ENCODE data around the gene NDUFS3.
"Not testable (repeated sequence)": the region's sequence is repeated elsewhere in the genome, so short reads cannot be mapped to it uniquely, and the experiment has no call there.

The NDUFS3 gene

DNA sequence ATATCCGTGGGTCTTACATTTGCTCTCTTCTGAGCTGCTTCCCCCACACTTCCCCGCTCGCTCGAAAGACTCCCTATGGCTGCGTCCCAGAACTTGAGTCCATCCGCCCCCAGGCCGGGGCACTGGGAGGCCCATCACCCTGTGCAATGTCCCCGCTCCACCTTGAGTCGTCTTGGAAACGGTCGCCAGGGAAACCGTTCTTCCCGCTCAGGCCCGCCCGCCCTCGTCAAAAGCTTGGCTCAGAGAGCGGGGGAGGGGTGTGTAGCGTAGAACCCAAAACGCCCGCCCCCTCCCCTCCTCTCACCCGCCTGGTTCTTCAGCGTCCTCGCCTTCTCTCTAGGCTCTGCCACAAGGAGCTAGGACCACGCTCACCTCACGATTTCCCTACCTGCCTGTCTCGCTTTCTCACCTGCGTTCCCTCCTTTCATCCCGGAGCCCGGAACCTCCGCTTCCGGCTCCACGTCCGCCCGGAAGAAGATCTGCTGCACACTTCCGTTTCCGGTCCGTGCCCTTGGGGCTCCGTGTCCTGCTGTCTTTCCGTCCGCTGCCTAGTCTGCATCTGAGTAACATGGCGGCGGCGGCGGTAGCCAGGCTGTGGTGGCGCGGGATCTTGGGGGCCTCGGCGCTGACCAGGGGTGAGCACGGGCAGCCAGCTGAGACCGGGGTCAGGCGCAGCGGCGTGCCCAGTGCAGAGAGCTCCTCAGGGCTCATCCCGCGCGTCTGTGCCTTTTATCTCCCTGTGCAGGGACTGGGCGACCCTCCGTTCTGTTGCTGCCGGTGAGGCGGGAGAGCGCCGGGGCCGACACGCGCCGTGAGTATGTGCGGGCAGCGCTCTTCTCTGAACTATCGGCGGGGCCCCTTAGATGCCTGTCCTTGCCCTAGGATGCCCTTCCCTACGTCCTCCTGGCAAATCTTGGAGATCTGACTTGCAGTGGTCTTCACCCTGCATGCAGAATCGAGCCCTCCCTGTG is at the start of gene NDUFS3, which contains the start of gene KBTBD4:
NDUFS3 (plus strand) TSS at position 551 of the 971 bp plus-strand sequence; CDS start at position 569, 18 bp downstream.
KBTBD4 (minus strand) TSS at position 447 of the 971 bp plus-strand sequence; CDS start at position 428, 19 bp downstream.
- DNase-seq: peak; percentile 81

DNA sequence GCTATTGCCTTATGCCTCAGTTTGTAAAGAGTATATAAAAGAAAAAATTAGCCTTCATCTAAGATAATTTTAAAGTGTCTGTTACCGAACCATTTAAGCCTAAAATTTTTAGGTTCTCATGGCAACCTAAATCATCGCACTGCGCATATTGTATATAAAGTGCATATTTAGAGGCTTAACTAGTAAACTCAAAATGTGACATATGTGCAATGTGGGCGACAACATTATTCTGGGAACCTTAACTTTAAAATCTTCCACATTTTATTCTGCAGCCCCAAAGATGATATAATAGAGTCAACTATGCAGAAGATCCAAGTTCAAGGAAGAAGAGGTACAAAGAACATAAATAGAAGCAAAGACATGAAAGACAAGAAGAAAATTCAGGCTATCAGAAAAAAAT is 48.9 kb upstream of the NDUFS3 start:
- DNase-seq: no peak

DNA sequence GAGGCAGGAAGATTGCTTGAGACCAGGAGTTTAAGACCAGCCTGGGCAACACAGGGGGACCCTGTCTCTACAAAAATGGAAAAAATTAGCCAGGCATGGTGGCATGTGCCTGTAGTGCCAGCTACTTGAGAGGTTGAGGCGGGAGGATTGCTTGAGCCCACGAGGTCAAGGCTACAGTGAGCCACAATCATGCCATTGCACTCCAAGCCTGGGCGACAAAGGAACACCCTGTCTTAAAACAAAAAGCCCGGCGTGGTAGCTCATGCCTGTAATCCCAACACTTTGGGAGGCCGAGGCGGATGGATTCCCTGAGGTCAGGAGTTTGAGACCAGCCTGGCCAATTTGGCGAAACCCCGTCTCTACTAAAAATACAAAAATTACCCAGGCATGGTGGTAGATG is 48.2 kb upstream of the NDUFS3 start:
- DNase-seq: not testable (repeated sequence)

DNA sequence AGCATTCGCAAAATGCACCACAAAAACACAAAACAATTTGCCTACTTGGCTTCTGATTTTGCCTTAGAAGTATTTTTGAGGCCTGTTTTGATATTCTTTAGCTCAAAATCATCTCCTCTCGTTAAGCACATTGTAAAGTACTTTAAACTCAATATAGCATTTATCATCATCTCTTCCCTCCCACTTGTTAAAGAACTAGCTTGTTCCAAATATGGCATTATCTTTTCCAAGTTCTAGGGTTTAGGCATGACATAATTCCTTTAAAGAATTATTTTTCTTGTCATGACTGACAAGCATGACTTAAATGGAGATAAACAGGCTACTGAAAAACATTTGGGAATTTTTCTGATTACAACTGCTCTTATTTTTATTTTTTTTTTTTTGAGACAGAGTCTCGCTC is 47.2 kb upstream of the NDUFS3 start:
- DNase-seq: no peak

DNA sequence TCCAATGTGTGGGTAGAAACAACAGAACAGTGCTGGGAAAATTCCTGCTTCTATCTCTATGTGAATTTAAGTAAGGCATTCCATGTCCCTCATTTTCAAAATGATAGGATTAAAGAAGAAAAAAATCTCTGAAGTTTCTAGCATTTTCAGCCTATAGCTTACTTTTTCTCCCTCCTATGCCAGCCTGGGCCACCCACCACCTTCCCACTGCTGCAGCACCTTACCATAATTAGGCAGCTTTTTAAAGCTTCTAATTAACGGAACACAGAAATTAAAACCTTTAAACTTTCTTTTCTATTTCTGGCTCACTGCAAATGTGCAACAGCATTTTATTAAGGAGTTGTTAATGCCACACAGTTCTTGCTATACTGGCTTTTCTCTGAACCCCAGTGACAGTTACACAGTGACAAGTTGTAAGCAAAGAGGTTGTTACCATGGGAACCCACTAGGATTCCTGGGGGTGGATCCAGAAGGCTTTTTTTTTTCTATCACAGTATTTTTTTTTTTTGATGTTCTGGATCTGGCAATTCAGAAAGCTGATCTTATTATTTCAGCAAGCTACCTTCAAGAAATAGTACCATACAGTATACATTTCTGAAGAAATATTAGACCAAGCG is 46.2 kb upstream of the NDUFS3 start:
- no peak for DNase-seq

DNA sequence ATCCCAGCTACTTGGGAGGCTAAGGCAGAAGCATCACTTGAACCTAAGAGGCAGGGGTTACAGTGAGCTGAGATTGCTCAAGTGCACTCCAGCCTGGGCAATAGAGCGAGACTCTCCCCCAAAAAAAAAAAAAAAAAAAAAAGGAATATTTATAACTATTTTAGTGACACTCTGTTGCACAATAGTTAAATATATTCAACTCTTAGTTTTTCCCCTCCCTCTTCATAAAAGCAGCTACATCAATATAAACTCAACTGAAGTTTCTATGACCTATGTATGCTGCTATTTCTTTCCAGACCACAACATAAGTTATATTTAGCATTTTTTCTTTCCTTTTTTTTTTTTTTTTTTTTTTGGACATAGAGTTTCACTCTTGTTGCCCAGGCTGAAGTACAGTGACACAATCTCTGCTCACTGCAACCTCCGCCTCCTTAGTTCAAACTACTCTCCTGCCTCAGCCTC is 45.2 kb upstream of the NDUFS3 start:
- DNase-seq: no peak

DNA sequence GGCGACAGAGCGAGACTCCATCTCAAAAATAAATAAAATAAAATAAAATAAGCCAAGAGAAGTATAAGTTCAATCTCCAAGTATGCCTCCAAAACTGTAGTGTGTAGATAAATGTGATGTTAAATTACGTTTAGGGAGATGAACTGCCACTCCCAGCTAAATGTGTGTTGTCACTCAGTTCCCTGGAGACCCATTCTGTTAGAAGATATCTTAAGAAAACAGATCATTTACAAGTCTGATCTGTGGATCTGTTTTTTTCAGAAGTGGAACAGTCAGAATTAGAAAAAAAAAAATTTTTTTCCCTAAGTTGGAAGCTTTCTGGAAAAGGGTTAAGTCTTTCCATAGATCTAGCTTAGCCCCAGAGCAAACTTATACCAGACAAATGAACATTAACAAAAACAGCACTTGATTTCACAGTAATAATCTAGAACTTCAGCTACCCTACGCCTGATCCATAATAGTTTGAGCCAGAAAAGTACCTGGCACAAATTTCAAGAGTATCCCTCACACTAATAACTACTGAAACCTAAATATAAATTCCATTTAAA is 44.1 kb upstream of the NDUFS3 start:
- no peak for DNase-seq

DNA sequence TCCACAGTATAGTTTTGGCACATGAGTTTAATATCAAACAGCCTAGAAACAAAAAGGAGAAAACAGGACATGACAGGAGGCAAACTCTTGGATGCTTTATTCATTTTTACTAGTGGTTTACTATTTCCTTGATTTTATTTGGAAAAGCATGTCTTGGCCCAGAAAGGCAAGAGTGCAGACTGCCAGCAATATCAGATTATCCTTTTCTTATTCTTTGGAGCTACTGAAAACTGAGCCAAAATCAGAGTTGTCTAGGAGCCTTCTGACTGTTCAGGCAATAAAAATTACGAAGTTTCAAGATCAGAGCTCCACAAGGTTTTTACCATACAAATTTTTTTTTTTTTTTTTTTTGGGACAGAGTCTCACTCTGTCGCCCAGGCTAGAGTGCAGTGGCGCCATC is 42.0 kb upstream of the NDUFS3 start:
- no peak for DNase-seq

DNA sequence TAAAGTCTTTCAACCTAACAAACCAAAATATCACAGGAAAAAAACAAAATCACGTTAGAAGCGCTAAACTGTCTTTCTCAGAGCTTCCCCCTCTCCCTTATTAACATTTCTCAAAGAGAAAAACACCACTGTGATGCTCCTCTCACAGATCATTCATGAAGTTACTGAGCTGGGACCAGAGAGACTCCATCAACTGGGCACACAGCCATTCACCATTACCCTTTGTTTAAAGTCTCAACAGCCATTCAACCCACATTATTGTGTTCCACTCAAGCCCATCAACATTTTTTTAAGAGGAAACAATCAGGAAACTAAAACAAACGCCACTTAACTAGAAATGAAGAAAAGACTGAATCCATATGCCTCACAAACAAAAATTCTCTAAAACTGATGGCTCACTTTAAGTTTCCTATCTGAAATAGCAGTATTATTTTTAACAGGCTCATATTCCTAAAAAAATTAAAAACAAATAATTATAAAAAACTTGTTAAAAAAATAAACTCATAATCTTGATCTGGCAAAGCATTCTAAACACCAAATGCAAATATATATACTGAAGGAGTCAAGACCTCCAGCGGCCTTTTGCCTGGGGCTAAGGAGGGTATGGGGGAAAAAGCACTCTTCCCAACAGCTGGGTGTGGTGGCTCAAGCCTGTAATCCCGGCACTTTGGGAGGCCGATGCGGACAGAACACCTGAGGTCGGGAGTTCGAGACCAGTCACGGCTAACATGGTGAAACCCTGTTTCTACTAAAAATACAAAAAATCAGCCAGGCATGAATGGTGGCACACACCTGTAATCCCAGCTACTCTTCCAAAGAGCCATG is 39.9 kb upstream of the NDUFS3 start:
- DNase-seq: no peak

DNA sequence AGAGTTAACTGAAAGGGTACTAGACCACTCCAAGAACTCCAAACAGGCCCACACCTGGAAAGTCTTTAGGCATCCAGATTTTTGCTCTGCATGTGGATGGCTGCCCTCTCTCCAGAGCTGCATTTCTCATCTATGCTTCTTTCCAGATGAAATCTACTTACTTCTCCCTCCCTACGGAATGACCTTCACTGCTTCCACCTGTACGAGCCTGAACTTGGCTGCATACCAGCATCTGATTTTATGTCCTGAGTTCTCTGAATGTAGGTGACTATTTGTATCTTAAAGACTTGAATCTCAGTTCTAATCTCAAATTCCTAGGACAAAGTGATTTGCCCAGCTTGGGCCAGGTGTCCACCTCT is 39.2 kb upstream of the NDUFS3 start:
- no peak for DNase-seq

DNA sequence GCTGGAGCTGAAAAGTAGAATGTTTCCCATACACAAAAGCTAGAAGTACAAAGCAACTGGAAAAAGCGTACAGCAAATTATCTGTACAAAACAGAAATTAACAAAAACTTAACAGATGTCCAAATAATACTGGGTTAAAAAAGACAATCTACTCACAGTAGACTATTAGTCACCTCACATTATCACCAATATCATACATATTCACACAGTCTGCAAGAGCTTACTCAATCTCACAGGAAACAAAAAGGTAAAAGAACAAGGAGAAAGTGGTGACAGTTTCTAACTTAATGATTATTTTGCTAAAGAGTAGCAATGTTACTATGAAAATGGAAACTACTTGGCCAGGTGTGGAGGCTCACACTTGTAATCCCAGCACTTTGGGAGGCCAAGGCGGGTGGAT is 37.8 kb upstream of the NDUFS3 start:
- no peak for DNase-seq

DNA sequence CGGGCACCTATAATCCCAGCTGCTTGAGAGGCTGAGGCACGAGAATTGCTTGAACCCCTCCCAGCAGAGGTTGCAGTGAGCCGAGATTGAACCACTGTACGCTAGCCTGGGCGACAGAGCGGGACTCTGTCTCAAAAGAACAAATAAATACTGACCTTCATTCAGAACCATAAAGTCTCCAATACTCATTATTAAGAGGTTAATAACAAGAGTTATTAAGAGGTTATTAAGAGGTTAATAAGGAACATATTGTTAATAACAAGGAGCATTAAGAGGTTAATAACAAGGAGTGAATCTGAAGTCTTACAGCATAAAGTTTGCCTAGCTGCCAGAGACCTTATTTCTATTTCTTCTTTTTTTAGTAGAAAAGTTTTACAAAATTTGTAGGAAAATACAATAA is 33.6 kb upstream of the NDUFS3 start:
- no peak for DNase-seq

DNA sequence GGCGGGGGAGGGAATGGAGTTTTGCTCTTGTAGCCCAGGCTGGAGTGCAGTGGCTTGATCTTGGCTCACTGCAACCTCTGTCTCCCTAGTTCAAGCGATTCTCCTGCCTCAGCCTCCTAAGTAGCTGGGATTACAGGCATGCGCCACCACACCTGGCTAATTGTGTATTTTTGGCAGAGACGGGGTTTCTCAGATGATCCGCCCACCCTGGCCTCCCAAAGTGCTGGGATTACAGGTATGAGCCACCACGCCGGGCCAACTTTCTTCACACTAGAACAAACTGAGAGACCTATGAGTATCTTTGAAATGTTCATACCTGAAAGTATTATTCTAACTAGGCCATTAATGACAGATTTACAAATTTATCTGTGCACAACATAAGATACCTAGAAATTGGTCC is 32.6 kb upstream of the NDUFS3 start:
- DNase-seq: not testable (repeated sequence)

DNA sequence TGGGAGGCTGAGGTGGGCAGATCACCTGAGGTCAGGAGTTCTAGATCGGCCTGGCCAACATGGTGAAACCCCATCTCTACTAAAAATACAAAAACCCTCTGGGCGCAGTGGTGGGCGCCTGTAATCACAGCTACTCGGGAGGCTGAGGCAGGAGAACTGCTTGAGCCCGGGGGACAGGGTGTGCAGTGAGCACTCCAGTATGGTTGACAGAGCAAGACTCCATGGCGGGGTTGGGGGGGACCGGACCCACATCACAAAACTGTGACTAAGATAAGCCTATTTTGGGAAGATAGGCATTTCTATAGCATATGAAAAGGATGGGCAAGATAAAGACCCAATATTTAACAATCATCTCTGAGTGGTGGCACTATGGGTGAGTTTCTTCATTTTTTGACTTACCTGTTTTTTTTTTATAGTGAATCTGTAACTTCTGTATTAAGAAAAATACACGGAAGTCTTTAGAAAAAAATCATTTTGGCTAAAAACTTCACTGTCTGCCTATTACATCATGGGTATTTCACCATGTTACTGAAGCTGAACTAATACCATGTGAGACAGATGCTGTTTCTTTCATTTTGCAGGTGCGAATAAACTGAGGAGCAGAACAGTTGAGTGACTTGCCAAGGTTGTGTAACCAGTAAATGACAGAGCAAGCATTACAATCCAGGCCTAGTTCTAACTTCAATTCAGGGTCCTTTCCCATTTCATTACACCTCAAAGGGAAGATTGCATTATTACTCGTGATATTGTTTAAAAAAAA is 28.4 kb upstream of the NDUFS3 start:
- DNase-seq: no peak

DNA sequence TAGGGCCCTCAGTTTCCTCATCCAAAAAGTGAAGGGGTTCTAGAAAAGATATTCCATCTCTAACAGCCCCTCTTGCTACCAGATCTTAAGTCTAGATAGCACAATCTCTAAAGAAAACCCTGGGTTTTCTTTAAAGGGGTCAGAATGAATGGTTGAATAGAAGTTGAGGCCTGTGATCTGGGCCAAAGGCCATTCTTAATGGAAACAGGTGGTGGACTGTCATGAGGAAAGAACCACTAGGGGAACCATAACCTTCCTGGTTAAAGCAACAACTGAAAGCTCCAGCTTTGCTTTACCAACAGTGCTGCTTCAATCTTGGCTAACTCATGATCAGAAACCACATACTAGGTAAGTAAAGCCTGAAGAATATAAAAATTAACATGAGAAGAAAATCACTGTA is 27.8 kb upstream of the NDUFS3 start:
- DNase-seq: no peak

DNA sequence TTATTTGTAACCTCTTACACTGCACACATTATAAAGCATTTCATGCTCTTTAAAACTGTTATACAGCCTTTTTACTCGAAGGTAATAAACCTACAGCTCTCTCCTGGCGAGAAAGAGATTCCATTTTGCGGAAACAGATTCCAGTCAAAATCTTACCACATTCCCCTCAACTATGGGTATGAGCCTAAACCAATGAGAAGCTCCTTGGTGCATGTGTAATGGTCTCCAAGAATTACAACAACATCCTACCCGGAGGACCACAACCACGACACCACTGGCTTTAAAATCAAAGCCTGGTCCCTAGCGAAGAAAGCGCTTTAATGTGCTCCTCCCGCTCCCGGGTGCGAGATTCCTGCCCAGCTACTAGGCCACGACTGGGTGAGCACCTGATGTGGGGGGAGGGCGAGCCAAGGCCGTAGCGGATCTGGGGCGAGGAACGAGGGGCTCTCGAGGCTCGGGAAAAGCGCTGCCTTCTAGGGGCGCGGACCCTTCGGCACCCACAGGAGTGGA is 26.8 kb upstream of the NDUFS3 start:
- peak; percentile 6 to 9 for DNase-seq

DNA sequence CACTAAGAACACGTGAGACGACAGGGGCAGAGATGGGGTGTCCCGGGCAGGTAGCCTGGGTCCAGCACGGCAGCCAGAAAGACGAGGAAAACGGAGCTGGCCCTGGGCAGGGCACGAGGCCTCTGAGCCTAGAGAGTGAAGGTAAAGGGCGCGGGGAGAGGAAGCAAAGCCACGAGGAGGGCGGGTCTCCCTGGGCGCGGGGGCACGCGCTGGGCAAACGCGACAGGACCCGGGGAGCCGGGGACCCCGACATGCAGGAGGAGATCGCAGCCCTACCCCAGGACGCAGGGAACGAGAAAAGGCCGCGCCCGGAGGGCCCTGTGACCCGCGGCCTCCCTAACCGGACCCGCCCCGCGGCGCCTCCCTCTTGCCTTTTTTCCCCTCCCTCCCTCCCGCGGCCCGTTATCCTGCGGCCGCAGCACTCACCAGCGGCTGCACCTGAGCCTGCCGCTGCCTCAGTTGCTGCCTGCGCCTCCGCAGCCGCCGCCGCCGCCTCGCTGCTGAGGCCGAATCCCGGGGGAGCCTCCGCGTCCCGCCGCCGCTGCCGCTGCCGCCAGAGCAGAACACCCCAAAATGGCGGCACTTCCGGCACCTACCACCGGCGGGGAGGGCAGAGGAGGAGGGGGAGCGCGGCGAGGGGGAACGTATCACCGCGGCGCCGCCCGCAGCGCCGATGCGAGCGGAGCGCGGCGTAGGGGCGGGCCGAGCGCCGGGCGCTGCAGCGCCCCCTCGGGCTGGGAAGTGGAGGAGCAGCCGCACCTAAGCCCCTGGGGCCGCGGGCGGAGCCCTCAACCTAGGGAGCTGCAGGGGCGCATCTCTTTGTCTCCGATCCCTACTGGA is 26.1 kb upstream of the NDUFS3 start, which contains the start of gene CELF1:
CELF1 (minus strand) TSS at position 567 of the 840 bp plus-strand sequence. CDS start 53,609 bp downstream, outside the sequence.
- peak; percentile 89 to 90 for DNase-seq

DNA sequence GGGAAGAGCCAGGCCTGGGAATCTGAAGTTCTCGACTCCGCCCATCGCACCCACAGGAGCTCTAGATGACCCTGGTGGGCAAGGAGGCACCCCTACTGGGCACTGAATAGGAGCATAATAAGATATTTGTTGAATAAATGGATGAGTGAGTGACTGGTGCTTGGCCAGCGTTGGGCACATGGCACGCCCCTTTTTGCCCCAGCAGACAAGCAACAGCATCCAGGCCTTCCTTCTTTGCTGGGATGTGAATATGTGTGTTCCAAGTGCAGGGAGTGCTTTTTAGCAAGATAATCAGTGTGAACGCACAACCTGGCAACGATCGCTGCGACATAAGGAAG is 25.5 kb upstream of the NDUFS3 start:
- DNase-seq: no peak

DNA sequence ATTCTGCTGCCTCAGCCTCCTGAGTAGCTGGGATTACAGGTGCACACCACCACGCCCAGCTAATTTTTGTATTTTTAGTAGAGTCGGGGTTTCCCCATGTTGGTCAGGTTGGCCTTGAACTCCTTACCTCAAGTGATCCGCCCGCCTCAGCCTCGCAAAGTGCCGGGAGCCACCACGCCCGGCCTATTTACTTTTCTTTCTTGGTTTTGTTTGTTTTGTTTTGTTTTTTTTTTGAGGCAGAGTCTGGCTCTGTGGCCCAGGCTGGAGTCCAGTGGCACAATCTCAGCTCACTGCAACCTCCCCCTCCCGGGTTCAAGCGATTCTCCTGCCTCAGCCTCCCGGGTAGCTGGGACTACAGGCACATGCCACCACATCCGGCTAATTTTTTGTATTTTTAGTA is 21.9 kb upstream of the NDUFS3 start:
- not testable (repeated sequence) for DNase-seq

DNA sequence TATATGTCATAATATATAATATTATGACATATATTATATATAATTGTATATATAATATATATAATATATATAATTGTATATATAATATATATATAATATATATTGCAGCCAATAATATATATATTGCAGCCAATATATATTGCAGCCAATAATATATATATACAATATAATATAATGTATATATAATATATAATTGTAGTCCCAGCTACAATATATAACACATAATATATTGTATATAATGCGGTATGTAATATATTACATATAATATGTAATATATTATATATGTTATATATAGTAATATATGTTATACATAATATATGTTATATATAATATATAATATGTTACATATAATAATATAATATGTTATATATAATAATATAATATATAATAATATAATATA is 20.2 kb upstream of the NDUFS3 start:
- no peak for DNase-seq

DNA sequence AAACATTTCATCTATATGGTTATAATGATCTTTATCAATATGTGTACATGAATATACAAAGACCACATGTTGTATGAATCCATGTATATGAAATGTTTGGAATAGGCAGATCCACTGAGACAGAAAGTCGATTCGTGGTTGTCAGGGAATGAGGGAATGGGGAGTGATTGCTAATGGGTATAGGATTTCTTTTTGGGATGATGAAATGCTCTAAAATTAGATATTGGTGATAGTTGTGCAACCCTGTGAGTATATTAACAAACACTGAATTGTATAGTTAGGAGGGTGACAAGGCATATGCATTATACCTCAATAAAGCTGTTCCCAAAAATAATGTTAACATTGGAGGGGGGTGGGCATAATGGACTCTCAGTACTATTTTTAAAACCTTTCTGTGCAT is 18.4 kb upstream of the NDUFS3 start:
- no peak for DNase-seq

Data from activated CD4-positive, alpha-beta T cell treated with anti-CD3 and anti-CD28 coated beads, Interleukin-2, amount 50 U/mL, for 4 hours (primary cell).